ENCODE data around the gene IFI35.

IFI35 gene

GRCh38 chr17:43062984-43063638 is 56.5 kb downstream of the IFI35 start:
- no peak overlapping the region for H3K4me3 ChIP-seq (ENCODE audit: low read length)
- DNase-seq (ENCODE audit: low read depth) = no peak
- no peak for TF ChIP-seq CTCF (conservative IDR thresholded peaks at IDR 0.05; ENCODE audit: low read length)

Data from AG10803 (cell line).